ENCODE results near the gene OR10G2.

OR10G2 gene

DNA sequence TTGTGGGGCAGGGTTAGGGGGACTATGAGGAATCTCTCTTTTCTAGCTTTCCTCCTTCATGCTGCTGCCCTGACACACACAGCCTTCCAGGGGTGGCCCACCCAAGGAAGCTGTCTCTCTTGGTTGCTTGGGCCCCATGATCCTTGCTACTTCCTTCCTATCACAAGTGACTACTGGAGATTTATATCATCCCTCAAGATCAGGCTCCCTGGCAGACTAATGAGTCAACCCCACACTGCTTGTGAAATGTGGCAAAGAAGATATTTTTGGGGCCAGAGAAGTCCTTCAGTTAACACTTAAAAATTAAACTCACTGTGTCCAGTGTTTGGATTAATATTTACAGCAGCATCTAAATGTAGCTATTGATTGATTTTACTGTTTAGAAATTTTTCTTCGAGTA, 37.4 kb upstream of the OR10G2 start:
- Histone ChIP-seq H3K9me3 (ENCODE audit: insufficient read depth, low read length, severe bottlenecking) (peaks cover 2% of the 10 kb centered on the region), H3K9ac (ENCODE audit: low read depth, low read length) (no peak overlapping the region), H3K79me2 (ENCODE audit: insufficient read depth, low read length) (no peaks in the 10 kb centered on the region), H3K4me3 (ENCODE audit: low read depth in 1 of 2, low read length in 2 of 2) (no peak overlapping the region), H3K27me3 (ENCODE audit: insufficient read depth, low read length, poor library complexity) (peaks cover 14% of the 10 kb centered on the region), H2AFZ (ENCODE audit: low read depth, low read length) (no peak overlapping the region), H3K36me3 (ENCODE audit: insufficient read depth, low read length) (no peaks in the 10 kb centered on the region), H4K20me1 (ENCODE audit: insufficient read depth, low read length) (no peaks in the 10 kb centered on the region), H3K4me1 (ENCODE audit: insufficient read depth, low read length) (no peaks in the 10 kb centered on the region), H3K4me2 (ENCODE audit: insufficient read depth, low read length) (no peak overlapping the region), H3K27ac (ENCODE audit: low read length) (no peak overlapping the region)
- TF ChIP-seq EZH2 (IDR thresholded peaks at IDR 0.05; ENCODE audit: borderline replicate concordance, low read depth, low read length, severe bottlenecking), result no peak
- TF ChIP-seq, protein P1, sequence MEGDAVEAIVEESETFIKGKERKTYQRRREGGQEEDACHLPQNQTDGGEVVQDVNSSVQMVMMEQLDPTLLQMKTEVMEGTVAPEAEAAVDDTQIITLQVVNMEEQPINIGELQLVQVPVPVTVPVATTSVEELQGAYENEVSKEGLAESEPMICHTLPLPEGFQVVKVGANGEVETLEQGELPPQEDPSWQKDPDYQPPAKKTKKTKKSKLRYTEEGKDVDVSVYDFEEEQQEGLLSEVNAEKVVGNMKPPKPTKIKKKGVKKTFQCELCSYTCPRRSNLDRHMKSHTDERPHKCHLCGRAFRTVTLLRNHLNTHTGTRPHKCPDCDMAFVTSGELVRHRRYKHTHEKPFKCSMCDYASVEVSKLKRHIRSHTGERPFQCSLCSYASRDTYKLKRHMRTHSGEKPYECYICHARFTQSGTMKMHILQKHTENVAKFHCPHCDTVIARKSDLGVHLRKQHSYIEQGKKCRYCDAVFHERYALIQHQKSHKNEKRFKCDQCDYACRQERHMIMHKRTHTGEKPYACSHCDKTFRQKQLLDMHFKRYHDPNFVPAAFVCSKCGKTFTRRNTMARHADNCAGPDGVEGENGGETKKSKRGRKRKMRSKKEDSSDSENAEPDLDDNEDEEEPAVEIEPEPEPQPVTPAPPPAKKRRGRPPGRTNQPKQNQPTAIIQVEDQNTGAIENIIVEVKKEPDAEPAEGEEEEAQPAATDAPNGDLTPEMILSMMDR (IDR thresholded peaks at IDR 0.05; ENCODE audit: borderline replicate concordance, extremely low read depth, low read length, poor library complexity, severe bottlenecking), result no peak
- ATAC-seq (ENCODE audit: insufficient read depth, low read depth) (no peak), DNase-seq (no peak)

DNA sequence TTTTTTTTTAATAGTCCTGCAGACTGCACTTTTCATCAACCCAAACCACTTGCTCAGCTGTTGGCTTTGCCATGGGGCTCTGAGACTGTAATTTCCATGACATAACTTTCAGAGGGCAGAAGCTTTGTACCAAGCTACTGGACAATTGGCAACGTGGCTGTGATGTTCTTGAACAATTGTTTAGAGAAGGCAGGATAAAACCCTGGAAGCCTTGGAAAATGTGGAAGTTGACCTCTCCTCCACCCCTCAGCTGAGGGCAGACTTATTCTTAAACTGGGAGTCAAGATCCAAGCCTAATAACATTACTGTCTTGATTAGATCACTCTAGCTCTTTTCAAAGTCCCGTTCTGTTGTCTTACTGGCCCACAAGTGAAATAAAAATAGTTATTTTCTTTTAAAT, 36.6 kb upstream of the OR10G2 start:
- Histone ChIP-seq H3K9me3 (ENCODE audit: insufficient read depth, low read length, severe bottlenecking) (peaks cover 2% of the 10 kb centered on the region), H2AFZ (ENCODE audit: low read depth, low read length) (no peak overlapping the region), H3K4me3 (ENCODE audit: low read depth in 1 of 2, low read length in 2 of 2) (no peak overlapping the region), H3K4me1 (ENCODE audit: insufficient read depth, low read length) (no peaks in the 10 kb centered on the region), H3K79me2 (ENCODE audit: insufficient read depth, low read length) (no peaks in the 10 kb centered on the region), H3K27ac (ENCODE audit: low read length) (no peak overlapping the region), H4K20me1 (ENCODE audit: insufficient read depth, low read length) (no peaks in the 10 kb centered on the region), H3K27me3 (ENCODE audit: insufficient read depth, low read length, poor library complexity) (peaks cover 14% of the 10 kb centered on the region), H3K9ac (ENCODE audit: low read depth, low read length) (no peak overlapping the region), H3K4me2 (ENCODE audit: insufficient read depth, low read length) (no peak overlapping the region), H3K36me3 (ENCODE audit: insufficient read depth, low read length) (no peaks in the 10 kb centered on the region)
- no peak for ATAC-seq (ENCODE audit: insufficient read depth, low read depth)
- no peak for TF ChIP-seq EZH2 (IDR thresholded peaks at IDR 0.05; ENCODE audit: borderline replicate concordance, low read depth, low read length, severe bottlenecking)
- TF ChIP-seq, protein P1 (IDR thresholded peaks at IDR 0.05; ENCODE audit: borderline replicate concordance, extremely low read depth, low read length, poor library complexity, severe bottlenecking), result no peak
- no peak for DNase-seq

DNA sequence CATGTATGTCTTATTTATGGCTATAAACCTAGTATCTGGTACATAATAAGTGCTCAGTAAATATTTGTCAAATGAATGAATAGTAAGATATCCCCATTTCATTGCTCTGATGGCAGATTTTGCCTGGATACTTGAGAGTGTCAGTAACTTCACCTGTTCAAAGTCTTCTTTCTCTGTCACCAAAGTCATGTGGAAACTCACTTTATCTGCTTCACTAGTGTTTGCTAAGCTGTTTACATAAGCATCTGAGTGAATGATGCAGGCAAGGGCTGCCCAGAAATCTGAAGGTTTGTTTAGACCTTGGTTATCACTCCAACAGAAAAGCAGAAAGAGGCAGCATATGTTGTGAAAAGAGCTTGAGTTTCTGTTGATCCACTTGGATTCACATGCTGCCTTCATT, 34.5 kb upstream of the OR10G2 start:
- H4K20me1 ChIP-seq (ENCODE audit: insufficient read depth, low read length), result no peaks in the 10 kb centered on the region
- H2AFZ ChIP-seq (ENCODE audit: low read depth, low read length), result no peak overlapping the region
- H3K27ac ChIP-seq (ENCODE audit: low read length), result no peak overlapping the region
- DNase-seq (no peak), ATAC-seq (ENCODE audit: insufficient read depth, low read depth) (no peak)
- no peak for TF ChIP-seq EZH2 (IDR thresholded peaks at IDR 0.05; ENCODE audit: borderline replicate concordance, low read depth, low read length, severe bottlenecking)
- TF ChIP-seq, protein P1 (IDR thresholded peaks at IDR 0.05; ENCODE audit: borderline replicate concordance, extremely low read depth, low read length, poor library complexity, severe bottlenecking), result no peak
- H3K79me2 ChIP-seq (ENCODE audit: insufficient read depth, low read length), result no peaks in the 10 kb centered on the region
- no peak overlapping the region for H3K4me2 ChIP-seq (ENCODE audit: insufficient read depth, low read length)
- peaks cover 17% of the 10 kb centered on the region for H3K27me3 ChIP-seq (ENCODE audit: insufficient read depth, low read length, poor library complexity)
- H3K36me3 ChIP-seq (ENCODE audit: insufficient read depth, low read length), result no peaks in the 10 kb centered on the region
- H3K9me3 ChIP-seq (ENCODE audit: insufficient read depth, low read length, severe bottlenecking), result no peaks in the 10 kb centered on the region
- H3K4me1 ChIP-seq (ENCODE audit: insufficient read depth, low read length), result no peaks in the 10 kb centered on the region
- no peak overlapping the region for H3K9ac ChIP-seq (ENCODE audit: low read depth, low read length)
- H3K4me3 ChIP-seq (ENCODE audit: low read depth in 1 of 2, low read length in 2 of 2), result no peak overlapping the region

DNA sequence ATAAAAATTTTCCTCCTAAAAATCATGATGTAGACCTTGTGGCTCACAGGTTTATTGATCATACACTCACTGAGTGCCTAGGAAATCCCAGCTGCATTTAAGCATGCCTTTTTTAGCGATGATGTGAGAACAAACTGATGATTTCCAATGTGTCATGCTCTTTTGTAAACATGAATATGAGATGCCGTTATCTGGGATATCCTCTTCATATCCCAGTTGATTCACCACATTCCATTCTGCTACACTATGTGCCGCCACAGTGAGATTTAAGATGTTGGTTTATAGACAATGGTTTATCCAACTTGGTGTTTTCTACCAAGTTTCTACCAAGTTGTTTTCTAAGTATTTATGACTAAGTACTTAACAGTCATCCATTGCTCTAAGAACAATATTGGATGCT, 33.6 kb upstream of the OR10G2 start:
- Histone ChIP-seq H3K79me2 (ENCODE audit: insufficient read depth, low read length) (no peaks in the 10 kb centered on the region), H3K4me3 (ENCODE audit: low read depth in 1 of 2, low read length in 2 of 2) (no peak overlapping the region), H3K9me3 (ENCODE audit: insufficient read depth, low read length, severe bottlenecking) (no peaks in the 10 kb centered on the region), H4K20me1 (ENCODE audit: insufficient read depth, low read length) (no peaks in the 10 kb centered on the region), H3K27me3 (ENCODE audit: insufficient read depth, low read length, poor library complexity) (peaks cover 17% of the 10 kb centered on the region), H3K4me1 (ENCODE audit: insufficient read depth, low read length) (no peaks in the 10 kb centered on the region), H2AFZ (ENCODE audit: low read depth, low read length) (no peak overlapping the region), H3K36me3 (ENCODE audit: insufficient read depth, low read length) (no peaks in the 10 kb centered on the region), H3K9ac (ENCODE audit: low read depth, low read length) (no peak overlapping the region), H3K4me2 (ENCODE audit: insufficient read depth, low read length) (no peak overlapping the region), H3K27ac (ENCODE audit: low read length) (no peak overlapping the region)
- TF ChIP-seq, protein P1 (IDR thresholded peaks at IDR 0.05; ENCODE audit: borderline replicate concordance, extremely low read depth, low read length, poor library complexity, severe bottlenecking), result no peak
- no peak for TF ChIP-seq EZH2 (IDR thresholded peaks at IDR 0.05; ENCODE audit: borderline replicate concordance, low read depth, low read length, severe bottlenecking)
- no peak for DNase-seq
- ATAC-seq (ENCODE audit: insufficient read depth, low read depth), result no peak
